Loucy (cell line): ENCODE measurements around the gene OLFM1.

Source experiments
- CTCF ChIP-seq: fragments of 200-600 bp; sonication (generic); conservative IDR thresholded peaks from 2 replicates; pipeline ENCODE4 v1.5.1; 2014; ENCODE audit warnings: mild to moderate bottlenecking, antibody characterized with exemption, low read length
- EZH2phosphoT487 ChIP-seq: fragments of 200-600 bp; IDR thresholded peaks from 2 replicates; pipeline ENCODE4 v1.6.1; 2018; ENCODE audit warnings: antibody characterized with exemption, mild to moderate bottlenecking, moderate library complexity, borderline replicate concordance

- TF ChIP-seq CTCF (no peak), EZH2phosphoT487 (no peak)
Measured at GRCh38 chr9:135098400-135099105, 11.1 kb downstream of the OLFM1 start.
